H9 (cell line): Measurements from ENCODE around the gene PPARA. TPM values are rescaled to one million over a fixed set of nuclear protein-coding genes. Genes with fewer than 3 reads are reported as not detected.
A peak's percentile ranks its signal among the peaks of the same experiment; 100 is the strongest.

Experiments used
- DNase-seq: peaks from one replicate; pipeline ENCODE4 v3.0.0-alpha.2; 2017
- H2AFZ ChIP-seq: one replicate; pipeline ENCODE4 v1.6.1; 2013; ENCODE audit warnings: mild to moderate bottlenecking, low read length, control low read depth, moderate library complexity
- H2AK5ac ChIP-seq: 2 replicates; pipeline ENCODE4 v1.6.1; 2013; ENCODE audit warnings: low read length, control low read depth, mixed read lengths; ENCODE audit not compliant: insufficient read length
- H2BK120ac ChIP-seq: one replicate; pipeline ENCODE4 v1.6.1; 2013; ENCODE audit warnings: low read depth, mild to moderate bottlenecking, low read length, control low read depth, inconsistent platforms; ENCODE audit not compliant: poor library complexity, severe bottlenecking
- H2BK12ac ChIP-seq: 2 replicates; pipeline ENCODE4 v1.6.1; 2013; ENCODE audit warnings: low read length, control low read depth, mixed read lengths, low read depth; ENCODE audit not compliant: insufficient read length
- H2BK15ac ChIP-seq: 2 replicates; pipeline ENCODE4 v1.6.1; 2013; ENCODE audit warnings: low read depth, low read length, control low read depth
- H2BK20ac ChIP-seq: one replicate; pipeline ENCODE4 v1.6.1; 2013; ENCODE audit warnings: low read depth, mild to moderate bottlenecking, low read length, control low read depth, inconsistent platforms; ENCODE audit not compliant: poor library complexity, severe bottlenecking
- H2BK5ac ChIP-seq: 2 replicates; pipeline ENCODE4 v1.6.1; 2013; ENCODE audit warnings: low read length, control low read depth, mixed read lengths; ENCODE audit not compliant: insufficient read length
- H3K14ac ChIP-seq: 2 replicates; pipeline ENCODE4 v1.6.1; 2013; ENCODE audit warnings: low read length, control low read depth; ENCODE audit not compliant: insufficient read depth
- H3K18ac ChIP-seq: 2 replicates; pipeline ENCODE4 v1.6.1; 2013; ENCODE audit warnings: low read depth, mild to moderate bottlenecking, mixed read lengths, low read length, control low read depth; ENCODE audit not compliant: insufficient read length
- H3K23ac ChIP-seq: 2 replicates; pipeline ENCODE4 v1.6.1; 2013; ENCODE audit warnings: low read length, control low read depth, mixed read lengths, low read depth; ENCODE audit not compliant: insufficient read length
- H3K23me2 ChIP-seq: 2 replicates; pipeline ENCODE4 v1.6.1; 2013; ENCODE audit warnings: low read depth, mild to moderate bottlenecking, mixed read lengths, low read length, control low read depth; ENCODE audit not compliant: insufficient read length, poor library complexity, severe bottlenecking
- H3K27ac ChIP-seq: 2 replicates; pipeline ENCODE4 v1.5.1; 2013; ENCODE audit warnings: low read length, control low read depth, mixed read lengths, low read depth; ENCODE audit not compliant: insufficient read length
- H3K27me3 ChIP-seq: 2 replicates; pipeline ENCODE4 v1.6.1; 2013; ENCODE audit warnings: low read length, control low read depth, inconsistent platforms; ENCODE audit not compliant: insufficient read depth
- H3K4ac ChIP-seq: 2 replicates; pipeline ENCODE4 v1.6.1; 2013; ENCODE audit warnings: low read depth, mild to moderate bottlenecking, control low read depth, inconsistent platforms, low read length, moderate library complexity
- H3K4me1 ChIP-seq: 2 replicates; pipeline ENCODE4 v1.6.1; 2013; ENCODE audit warnings: low read length, control low read depth, inconsistent platforms; ENCODE audit not compliant: insufficient read depth
- H3K4me2 ChIP-seq: 2 replicates; pipeline ENCODE4 v1.6.1; 2013; ENCODE audit warnings: low read length, control low read depth, mixed read lengths; ENCODE audit not compliant: insufficient read length, insufficient read depth
- H3K56ac ChIP-seq: 2 replicates; pipeline ENCODE4 v1.6.1; 2013; ENCODE audit warnings: low read depth, mild to moderate bottlenecking, mixed read lengths, low read length, control low read depth; ENCODE audit not compliant: insufficient read length
- H3K79me1 ChIP-seq: 2 replicates; pipeline ENCODE4 v1.6.1; 2013; ENCODE audit warnings: low read depth, mild to moderate bottlenecking, moderate library complexity, low read length, control low read depth, inconsistent platforms; ENCODE audit not compliant: insufficient read depth, poor library complexity, severe bottlenecking
- H3K79me2 ChIP-seq: 2 replicates; pipeline ENCODE4 v1.6.1; 2013; ENCODE audit warnings: low read length, control low read depth, inconsistent platforms; ENCODE audit not compliant: insufficient read depth
- H3K9ac ChIP-seq: 2 replicates; pipeline ENCODE4 v1.6.1; 2013; ENCODE audit warnings: low read length, control low read depth, mixed read lengths; ENCODE audit not compliant: insufficient read length; ENCODE audit errors: extremely low read depth
- H3K9me3 ChIP-seq: one replicate; pipeline ENCODE4 v1.6.1; 2013; ENCODE audit warnings: low read depth, low read length, inconsistent platforms; ENCODE audit not compliant: control insufficient read depth
- H3T11ph ChIP-seq: one replicate; pipeline ENCODE4 v1.6.1; 2013; ENCODE audit warnings: mild to moderate bottlenecking, low read length, control low read depth, inconsistent platforms
- H4K20me1 ChIP-seq: one replicate; pipeline ENCODE4 v1.6.1; 2013; ENCODE audit not compliant: control insufficient read depth, insufficient read length, insufficient read depth
- H4K5ac ChIP-seq: 2 replicates; pipeline ENCODE4 v1.6.1; 2013; ENCODE audit warnings: low read depth, mild to moderate bottlenecking, mixed read lengths, low read length, control low read depth; ENCODE audit not compliant: insufficient read length
- H4K8ac ChIP-seq: replicated peaks from 2 replicates; pipeline ENCODE4 v1.6.1; 2013; ENCODE audit warnings: low read length, control low read depth, mixed read lengths, low read depth; ENCODE audit not compliant: insufficient read length
- H4K91ac ChIP-seq: 2 replicates; pipeline ENCODE4 v1.6.1; 2013; ENCODE audit warnings: low read depth, mild to moderate bottlenecking, moderate library complexity, mixed read lengths, low read length, control low read depth; ENCODE audit not compliant: insufficient read length
- H3K27ac Mint-ChIP-seq, 3 experiments: 2 replicates in 2 of 3; 3 replicates in 1 of 3; pipeline ENCODE4 v1.8.0; 2020 to 2021; ENCODE audit warnings: mixed read lengths in 3 of 3, mild to moderate bottlenecking in 1 of 3, moderate library complexity in 1 of 3
- H3K27me3 Mint-ChIP-seq: 2 replicates; pipeline ENCODE4 v1.8.0; 2021; ENCODE audit warnings: low read depth, mild to moderate bottlenecking, moderate library complexity, mixed read lengths
- H3K36me3 Mint-ChIP-seq, 3 experiments: 2 replicates in 2 of 3; 3 replicates in 1 of 3; pipeline ENCODE4 v1.8.0; 2020 to 2021; ENCODE audit warnings: low read depth in 3 of 3, mixed read lengths in 3 of 3; ENCODE audit not compliant: insufficient read depth in 1 of 3
- H3K4me1 Mint-ChIP-seq, 2 experiments: 2 replicates each; pipeline ENCODE4 v1.8.0; 2020; ENCODE audit warnings: mixed read lengths in 2 of 2
- H3K4me3 Mint-ChIP-seq, 2 experiments: 2 replicates in 1 of 2; 3 replicates in 1 of 2; pipeline ENCODE4 v1.8.0; 2020 to 2021; ENCODE audit warnings: mild to moderate bottlenecking in 2 of 2, mixed read lengths in 2 of 2, moderate library complexity in 1 of 2
- H3K9me3 Mint-ChIP-seq, 2 experiments: 2 replicates in 1 of 2; 3 replicates in 1 of 2; pipeline ENCODE4 v1.8.0; 2020; ENCODE audit warnings: mild to moderate bottlenecking in 2 of 2, mixed read lengths in 2 of 2, moderate library complexity in 1 of 2
- CTCF ChIP-seq: fragments of 200-600 bp; sonication (generic); conservative IDR thresholded peaks from 3 replicates; pipeline ENCODE4 v1.8.0; 2021; ENCODE audit warnings: antibody characterized with exemption, mild to moderate bottlenecking
- WGBS: extraction: QIAGEN DNeasy Blood & Tissue Kit; methylation state at CpG from one replicate; pipeline ENCODE4 v1.1.7; 2013; ENCODE audit warnings: missing lambda C conversion rate, low lambda C conversion rate, mixed read lengths; ENCODE audit not compliant: insufficient read length; ENCODE audit errors: extremely low coverage; 5-methylcytosine and 5-hydroxymethylcytosine counted together
- total RNA-seq: library from RNA; stranded (reverse); gene quantifications from 2 replicates; pipeline ENCODE4 v1.2.1, GENCODE V29; 2021

The PPARA gene
- total RNA-seq, 1 experiment from 2014 or later, result 7.3 TPM

DNA sequence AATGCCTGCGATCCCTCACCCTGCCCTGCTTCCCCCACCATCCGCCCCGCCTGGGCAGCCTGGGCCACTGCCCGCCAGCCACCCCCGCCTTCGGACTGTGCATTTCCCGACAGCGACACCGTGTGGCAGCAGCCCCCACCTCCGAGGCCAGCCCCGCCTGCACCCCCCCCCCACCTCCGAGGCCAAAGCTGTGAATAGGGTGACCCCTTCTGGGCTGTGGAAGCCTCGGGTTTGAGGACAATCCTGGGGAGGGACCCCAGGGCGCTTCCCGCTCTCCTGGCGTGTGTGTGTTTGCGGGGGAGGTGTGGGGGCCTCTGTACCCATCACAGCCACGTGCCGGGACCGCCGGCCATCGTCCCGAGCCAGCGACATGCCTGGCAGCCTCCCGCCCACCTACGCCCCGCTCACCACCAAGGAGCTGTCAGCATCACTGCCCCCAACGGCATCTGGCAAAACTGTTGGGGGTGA, 33.8 kb upstream of the PPARA start:
- H4K8ac ChIP-seq, result no peak overlapping the region
- H3K27me3 ChIP-seq, result no peaks in the 10 kb centered on the region
- H2BK20ac ChIP-seq, result no peak overlapping the region
- H3K4me1 Mint-ChIP-seq, result peaks cover 4 to 13% of the 10 kb centered on the region in 2 experiments; a peak in 3 of 4 replicates
- H2AK5ac ChIP-seq, result no peak overlapping the region
- H2BK15ac ChIP-seq, result no peak overlapping the region
- no peak overlapping the region for H4K91ac ChIP-seq
- H3K9me3 ChIP-seq, result no peaks in the 10 kb centered on the region
- H3K4me2 ChIP-seq, result no peak overlapping the region
- H4K5ac ChIP-seq, result no peak overlapping the region
- H2AFZ ChIP-seq, result no peak overlapping the region
- no peak overlapping the region for H3K56ac ChIP-seq
- no peak overlapping the region for H3K23ac ChIP-seq
- peak; percentile 92 for DNase-seq
- H2BK120ac ChIP-seq, result no peak overlapping the region
- WGBS, result no CpG with 5 or more reads among the region's 28 CpGs
- no peak overlapping the region for H3K18ac ChIP-seq
- H4K20me1 ChIP-seq, result no peaks in the 10 kb centered on the region
- H3K27ac ChIP-seq, result no peak overlapping the region
- no peaks in the 10 kb centered on the region for H3K23me2 ChIP-seq
- H3K4ac ChIP-seq, result no peak overlapping the region
- no peaks in the 10 kb centered on the region for H3K9me3 Mint-ChIP-seq
- no peaks in the 10 kb centered on the region for H3K36me3 Mint-ChIP-seq
- H3K4me1 ChIP-seq, result no peaks in the 10 kb centered on the region
- 0 out of 7 replicates have a peak overlapping the region, but pooled peaks of 1 of the 3 experiments have one; percentile 40 for H3K27ac Mint-ChIP-seq
- no peak overlapping the region for H3K9ac ChIP-seq
- H3K79me1 ChIP-seq, result no peaks in the 10 kb centered on the region
- no peaks in the 10 kb centered on the region for H3K79me2 ChIP-seq
- no peak overlapping the region for H3K4me3 Mint-ChIP-seq
- H2BK5ac ChIP-seq, result no peak overlapping the region
- TF ChIP-seq CTCF, result peak; percentile 71
- no peak overlapping the region for H3T11ph ChIP-seq
- H2BK12ac ChIP-seq, result no peak overlapping the region
- H3K14ac ChIP-seq, result no peak overlapping the region
- H3K27me3 Mint-ChIP-seq, result peaks cover 6% of the 10 kb centered on the region
